Measurements from ENCODE around the gene PPARA.

PPARA gene

DNA sequence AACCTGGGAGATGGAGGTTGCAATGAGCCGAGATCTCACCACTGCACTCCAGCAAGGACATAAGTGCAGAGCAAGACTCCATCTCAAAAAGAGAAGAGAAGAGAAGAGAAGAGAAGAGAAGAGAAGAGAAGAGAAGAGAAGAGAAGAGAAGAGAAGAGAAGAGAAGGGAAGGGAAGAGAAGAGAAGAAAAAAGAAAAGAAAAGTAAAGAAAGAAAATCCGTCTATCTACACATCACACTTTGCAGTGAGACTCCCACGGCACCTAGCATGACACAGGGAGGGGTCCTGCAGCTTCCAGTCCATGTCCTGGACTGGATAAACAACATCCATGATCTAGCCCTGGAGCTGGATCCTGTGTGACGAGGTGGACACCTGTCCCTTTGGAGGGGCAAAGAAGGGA lies 4.0 kb upstream of the PPARA start:
- no peak for DNase-seq

DNA sequence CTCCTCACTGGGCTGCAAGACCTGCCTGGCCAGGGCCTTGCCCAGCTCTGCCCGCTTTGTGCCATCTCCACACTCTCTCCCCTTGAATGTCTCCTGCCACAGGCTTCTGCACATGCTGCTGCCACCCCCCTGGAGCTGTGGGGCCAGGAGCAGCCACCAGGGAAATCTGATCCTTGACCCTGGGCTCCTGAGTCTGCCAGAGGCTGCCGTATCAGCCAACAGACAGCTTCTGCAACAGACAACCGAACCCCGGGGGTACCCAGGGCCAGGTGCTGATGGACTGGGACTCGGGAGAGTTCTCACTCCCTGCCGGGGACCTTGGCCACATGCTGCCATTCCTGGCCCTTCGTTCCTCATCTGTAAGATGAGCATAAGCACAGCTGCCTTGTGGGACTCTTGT lies 3.3 kb upstream of the PPARA start:
- DNase-seq, result no peak

DNA sequence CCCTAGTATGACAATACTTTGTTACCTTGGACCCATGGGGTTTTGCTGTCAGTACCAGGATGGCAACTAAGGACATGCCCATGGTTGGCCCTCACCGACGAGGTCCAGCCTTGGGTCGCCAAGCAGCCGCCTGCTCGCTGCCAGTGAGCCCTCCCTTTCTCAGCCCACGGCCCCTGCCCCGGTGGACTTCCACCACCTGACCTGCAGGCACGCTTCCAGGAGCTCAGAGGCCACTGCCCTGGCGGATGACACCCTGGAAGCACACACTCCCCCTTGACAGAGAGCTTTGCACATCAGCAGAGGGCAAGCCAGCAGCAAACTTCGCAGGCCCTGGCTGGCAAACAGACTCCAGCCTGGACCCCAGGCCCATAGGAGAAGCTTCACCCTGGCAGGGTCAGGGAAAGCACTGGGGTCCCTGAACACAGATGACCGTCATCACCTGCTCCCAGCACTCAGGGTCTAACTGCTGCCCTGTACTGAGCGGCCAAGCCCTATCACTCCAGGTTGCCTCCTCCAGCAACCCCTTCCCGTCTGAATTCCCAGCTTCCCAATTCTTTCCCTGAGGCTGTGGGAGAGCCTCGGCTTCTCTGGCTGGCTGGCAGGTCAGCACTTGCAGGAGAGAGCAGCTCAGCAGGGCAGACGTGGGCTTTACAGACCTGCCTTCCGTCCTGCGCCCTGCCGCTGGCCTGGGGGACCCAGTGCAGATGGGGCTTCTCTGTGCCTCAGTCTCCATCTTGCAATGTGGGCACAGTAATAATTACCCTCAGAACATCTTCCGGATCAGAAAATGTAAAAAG lies 2.7 kb upstream of the PPARA start:
- no peak for DNase-seq

DNA sequence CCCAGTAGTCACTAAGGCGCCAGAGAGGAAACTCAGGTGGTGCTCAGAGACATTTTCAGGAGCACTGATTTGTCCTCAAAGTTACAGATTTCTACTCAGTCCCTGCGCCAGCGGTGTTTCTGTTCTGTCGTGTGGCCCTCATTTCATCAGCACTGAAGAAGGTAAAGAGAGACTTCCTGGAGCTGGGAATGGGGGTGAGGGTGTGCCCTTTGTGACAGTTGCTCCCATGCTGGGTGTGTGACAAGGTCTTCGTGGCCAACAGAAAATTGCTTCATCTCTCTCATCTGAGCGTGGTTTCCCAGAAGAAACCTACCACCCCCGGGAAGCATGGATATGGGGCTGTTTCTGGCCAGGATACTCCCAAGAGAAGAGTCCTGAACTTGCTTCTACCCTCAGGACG lies 2.0 kb upstream of the PPARA start:
- no peak for DNase-seq

DNA sequence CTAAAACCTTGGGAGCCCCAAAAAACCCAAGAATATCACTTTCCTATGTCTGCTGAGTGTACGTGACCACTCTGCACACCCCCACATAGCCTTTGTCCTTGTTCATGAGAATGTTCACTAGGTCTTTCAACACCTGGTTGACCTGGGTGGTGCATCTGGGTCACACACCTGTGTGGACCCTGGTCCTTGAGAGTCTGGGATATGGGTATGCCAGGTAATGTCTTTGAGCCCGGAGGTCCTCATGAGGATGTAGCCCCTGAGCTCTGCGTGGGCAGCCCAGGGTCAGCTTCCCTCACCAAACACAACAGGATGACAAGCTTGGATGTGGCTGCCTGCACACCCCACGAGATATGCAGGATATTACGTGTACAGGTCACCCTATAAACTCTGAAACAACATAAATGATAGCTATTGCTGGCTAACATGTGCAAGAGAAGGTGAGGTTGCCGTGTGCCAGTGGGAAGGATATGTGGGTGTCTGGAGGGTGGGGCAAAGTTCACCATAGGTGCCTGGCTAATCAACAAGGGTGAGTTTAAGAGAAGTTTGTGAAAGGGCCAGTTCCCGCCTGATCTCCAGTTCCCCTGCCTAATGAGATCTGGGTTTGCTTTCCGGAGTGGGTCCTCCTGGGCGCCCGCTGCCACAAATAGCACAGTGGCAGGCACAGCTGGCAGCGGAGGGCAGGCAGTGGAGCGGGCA lies 1.4 kb upstream of the PPARA start:
- no peak for DNase-seq

DNA sequence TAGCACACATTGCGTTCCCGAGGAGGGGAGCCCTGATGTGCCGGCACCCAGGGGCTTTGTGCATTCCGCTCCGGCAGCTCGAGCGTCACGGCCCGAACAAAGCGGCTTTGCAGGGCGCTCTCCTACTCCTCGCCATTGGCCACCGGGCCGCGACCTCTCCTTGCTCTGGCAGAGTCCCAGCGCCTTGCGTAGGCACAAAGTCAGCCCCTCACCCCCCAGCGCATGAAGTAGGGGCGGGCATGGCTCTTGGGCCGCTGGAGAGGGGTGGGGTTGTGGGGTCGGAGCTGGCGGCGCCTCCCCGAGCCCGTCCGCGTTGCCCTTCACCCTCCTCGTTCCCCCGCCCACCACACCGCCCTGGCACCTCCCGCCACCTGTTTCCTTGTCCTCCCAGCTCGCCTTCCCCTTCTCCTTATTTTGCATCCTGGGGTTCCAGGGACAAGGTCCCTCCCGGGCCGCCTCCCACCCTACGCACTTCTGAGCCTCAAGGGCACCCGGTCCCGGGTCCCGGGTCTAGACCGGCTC lies 753 bp upstream of the PPARA start:
- DNase-seq, result no peak

DNA sequence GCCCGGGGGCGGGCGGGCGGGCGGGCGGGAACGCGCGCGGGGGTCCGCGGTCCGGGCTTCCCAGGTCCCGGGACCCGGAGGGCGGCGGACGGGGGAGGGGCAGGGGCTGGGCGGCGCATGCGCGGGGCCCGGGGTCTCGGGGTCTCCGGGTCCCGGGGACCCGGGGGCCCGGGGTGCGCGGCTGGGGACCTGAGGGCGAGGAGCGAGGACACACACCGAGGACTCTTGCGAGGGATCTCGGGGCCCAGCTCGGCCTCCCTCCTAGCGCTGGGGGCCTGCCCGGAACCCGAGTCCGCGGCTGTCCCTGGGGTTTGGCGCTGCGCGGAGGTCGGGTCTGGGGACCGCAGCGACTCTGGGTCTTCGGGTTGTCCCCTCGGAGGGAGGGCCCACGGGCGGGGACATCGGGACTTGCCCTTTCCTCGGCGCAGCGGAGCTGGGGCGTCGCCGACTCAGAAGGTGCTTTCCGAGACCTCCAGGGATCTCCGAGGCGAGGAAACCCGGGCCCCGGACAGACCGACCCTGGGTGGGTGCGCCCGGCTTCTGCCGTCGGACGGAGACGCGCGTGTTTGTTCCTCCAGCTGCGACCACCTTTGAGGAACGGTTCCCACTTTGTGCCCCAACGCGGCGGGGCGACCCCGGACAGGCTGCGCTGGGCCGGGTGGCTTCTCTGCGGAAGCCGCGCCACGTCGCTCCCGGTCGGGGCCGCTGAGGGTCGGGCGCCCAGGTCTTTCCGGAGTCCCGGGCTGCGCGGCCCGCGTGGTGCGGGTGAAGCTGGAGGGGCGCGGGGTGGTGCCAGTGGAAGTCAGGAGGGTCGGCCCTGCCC lies 540 bp downstream of the PPARA start:
- DNase-seq, result no peak

DNA sequence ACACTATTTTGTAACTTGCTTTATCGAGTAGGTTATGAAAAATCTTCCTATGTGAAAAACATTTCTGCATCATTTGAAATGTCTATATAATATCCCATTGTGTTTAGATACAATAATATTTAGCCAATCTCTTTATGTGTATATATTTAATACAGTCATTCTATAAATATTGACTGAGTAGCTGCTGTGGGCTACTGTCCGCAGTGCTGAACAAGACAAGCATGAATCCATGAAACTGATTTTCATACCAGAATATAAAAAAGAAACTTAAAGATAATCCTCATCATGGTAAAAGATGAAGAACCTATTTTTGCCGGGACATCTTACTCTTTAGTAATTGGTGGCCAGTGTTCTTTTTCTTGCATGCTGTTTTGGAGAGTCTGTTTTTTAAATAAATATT lies 3.6 kb downstream of the PPARA start:
- no peak for DNase-seq

DNA sequence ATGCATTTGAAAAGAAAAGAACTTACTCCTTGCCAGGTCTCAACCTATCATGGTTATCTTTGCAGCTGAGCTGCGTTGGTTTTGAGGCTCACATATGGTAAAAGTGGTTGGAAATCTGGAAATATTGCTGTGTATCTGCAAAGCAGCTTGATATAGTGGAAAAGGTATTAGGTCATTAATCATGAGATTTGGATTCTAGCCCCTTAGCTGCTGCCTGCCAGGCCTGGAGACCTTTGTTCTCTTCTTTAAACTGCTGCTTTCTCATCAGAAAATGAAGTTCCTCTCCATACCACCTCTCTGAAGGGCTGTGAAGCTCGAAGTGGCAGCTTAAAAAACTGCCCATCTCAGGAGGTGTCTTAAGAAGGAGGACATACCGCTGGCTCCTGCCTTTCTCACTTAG lies 5.7 kb downstream of the PPARA start:
- no peak for DNase-seq

DNA sequence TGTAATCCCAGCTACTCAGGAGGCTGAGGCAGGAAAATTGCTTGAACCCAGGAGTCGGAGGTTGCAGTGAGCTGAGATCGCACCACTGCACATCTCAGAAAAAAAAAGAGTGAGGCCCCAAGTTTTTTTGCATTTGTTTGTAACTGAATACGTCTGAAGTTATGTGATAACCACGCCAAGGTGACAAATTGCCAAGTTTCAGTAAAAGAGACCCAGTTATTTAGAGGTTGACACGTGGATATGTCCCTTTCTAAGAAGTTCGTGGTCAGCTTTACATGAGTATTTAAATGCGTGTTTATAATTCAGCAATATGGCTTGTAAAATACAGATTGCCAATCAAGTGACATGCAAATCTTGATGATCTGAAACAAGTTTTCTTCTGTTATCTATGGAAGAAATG lies 8.0 kb downstream of the PPARA start:
- no peak for DNase-seq

DNA sequence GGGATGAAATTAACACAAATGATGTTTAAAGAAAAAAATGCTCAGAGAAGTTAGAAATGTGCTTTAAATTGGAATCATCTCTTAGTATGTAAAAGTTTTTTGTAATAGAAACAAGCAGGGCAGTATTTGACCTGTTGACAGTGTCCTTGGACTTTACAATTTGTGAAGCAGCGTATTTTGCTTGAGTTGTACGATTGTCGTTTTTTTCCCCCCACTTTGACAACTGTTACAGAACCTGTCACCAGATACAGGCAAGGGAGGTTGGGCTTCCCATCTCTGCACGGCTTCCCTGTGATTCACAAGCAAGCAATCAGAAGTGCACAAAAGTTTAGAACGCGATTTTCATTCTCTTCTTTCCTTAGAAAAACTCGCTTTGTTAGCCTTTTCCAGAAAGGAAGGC lies 8.9 kb downstream of the PPARA start:
- DNase-seq, result no peak

DNA sequence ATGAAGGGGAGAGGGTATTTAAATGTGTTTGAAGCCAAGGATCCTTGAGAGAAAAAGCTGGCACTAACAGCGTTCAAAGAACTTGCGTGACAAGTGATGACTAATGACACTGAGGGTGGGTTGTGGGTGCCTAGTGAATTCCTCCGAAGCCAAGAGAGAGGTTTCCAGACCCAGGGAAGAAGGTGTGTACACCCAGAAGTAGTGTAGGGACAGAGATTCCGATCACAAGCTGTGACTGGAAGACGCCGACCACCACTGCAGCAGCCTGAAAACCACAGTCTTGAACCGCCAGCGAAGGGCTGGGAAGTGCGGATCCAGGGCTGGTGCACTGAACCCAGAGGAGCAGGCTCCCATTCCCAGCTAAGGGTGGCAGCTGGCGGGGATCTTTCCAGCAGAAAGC lies 9.5 kb downstream of the PPARA start:
- no peak for DNase-seq

DNA sequence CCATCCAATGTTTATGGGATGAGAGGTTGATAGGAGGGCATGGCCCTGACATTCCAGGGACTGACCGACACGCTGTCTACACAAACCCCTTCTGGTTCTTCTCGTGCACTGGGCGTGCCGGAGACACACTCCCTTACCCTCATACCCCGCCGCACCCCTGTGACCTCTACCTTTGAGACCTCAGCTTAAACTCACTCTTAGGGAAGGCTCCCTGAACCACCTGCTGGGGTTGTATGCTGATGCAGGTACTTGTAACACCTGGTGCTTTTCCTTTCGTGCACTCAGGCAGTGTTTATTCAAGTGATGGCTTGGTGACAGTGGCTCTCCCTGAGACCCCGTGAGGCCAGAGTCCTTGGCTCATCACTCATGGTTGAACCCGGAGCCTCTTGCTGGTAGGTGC lies 12.0 kb downstream of the PPARA start:
- no peak for DNase-seq

DNA sequence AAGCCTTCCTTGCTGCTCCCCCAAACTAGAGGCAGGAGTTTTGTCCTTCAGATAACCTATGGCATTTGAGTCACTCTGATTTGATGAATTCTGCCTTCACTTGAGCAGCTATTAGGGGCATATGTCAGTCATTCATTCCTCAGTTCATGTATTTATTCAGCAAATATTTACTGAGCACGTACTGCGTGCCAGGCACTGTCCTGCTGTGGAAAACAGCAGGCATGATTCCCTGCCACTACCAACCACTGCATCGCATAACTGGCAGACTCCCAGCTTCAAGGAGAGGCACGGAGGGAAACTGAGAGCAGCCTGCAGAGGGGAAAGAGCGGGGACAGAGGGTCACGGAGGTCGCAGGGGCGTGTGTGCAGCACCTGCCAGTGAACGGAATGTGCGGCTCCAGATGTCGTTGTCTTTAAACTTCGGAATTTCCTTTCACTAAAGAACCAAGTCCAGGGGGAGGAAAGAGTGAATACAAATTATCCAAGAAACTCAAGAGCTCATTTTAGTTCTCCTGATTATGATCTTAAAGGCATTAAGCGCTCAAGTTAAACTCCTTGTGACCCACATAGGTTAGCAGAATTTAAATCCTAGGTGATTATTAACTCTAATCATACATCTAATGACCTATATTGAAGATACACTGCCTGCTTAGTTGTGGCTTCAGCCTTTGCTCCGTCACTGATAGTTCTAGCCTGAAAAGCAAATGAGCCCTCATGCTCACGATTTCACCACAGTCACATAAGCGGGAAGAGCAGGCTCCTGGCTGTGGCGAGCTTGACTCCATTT lies 12.6 kb downstream of the PPARA start:
- DNase-seq, result no peak

DNA sequence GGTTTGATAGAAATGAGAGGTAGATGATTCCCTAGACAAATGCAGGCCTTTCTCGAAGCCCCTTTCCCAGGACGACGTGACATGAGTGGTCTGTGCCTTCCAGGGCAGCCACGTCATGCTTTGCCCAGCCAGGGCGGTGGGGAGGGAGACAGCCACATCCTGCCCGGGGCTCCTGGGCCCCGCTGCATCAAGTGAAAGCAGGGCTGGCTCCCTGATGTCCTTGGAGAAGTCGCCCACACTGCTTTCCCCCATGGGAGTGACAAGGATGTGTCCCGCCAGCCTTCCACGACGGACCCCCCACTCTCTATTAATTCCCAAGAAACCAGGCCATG lies 13.2 kb downstream of the PPARA start:
- DNase-seq, result no peak

DNA sequence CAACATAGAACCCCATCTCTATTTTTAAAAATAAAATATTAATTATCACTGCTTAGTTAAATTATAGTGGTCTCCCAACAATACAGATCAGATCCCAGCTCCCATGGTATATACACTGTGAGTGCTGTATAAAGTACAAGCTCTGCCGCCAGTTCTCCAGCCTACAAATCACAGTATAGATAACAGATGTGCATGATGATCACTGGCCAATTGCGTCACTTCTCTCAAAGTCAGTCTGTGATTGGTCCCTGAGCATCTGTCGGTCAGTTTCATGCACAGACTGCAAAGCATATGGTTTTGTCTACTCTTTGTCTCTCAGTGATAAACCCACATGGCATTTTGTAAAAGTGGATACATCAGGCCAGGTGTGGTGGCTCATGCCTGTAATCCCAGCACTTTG lies 15.7 kb downstream of the PPARA start:
- no peak for DNase-seq

DNA sequence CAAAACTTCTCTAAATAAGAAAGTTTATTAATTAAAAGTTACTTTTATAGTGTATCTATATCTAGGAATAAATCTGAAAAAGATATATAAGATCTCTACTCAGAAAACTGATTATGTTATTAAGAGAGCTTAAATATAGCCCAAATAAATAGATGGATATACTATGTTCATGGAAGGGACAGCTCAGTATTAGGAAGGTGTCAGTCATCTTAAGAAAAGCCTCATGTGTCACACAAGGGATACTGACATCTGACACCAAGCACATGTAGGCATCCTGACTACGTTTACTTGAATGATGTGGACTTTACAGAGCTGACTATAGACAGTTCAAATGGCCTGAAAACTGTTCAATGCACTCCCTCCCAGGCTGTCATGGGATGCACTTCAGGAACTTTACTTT lies 19.3 kb downstream of the PPARA start:
- no peak for DNase-seq

DNA sequence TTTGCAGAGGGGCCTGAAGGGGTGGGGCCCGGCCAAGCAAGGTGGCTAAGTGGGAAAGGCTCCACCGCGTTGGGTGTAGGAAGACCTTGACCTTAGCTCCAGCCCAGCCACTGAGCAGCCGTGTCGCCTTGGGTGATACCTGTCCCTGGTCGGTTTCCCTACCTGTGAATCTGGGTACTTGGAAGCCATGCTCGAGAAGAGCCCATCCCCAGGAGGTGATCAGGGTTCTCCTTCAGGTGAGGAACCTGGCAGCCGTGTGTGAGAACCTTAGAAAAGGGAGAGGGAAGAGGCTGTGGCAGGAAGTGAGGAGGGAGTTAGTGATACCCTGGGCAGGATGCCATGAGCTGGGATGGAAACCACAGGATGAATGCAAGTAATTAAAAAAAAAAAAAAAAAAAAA lies 21.6 kb downstream of the PPARA start:
- DNase-seq, result no peak

DNA sequence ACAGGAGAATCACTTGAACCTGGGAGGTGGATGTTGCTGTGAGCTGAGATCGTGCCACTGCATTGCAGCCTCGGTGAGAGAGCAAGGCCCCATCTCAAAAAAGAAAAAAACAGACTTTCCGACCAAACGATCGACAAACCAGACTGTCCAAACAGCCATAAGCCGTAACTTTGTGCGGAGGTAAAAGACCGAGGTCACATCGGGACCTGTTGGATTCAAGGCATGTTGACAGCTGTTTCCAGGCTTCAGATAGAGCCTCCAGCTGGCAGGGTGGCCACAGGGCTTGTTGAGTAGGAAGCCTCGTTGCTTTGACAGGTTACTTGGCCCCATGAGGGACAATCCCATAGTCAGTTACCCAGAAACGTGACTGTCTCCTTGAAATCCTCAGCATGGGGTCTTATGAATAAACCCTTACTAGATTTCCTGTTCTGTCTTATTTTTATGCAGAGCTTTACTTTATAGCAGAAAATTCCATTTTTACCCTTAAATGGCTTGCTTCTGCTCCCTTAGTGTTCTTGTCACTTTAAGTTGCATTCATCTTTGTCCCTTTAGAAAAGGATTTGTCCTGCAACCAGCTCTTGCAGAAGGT lies 22.3 kb downstream of the PPARA start:
- DNase-seq, result no peak

DNA sequence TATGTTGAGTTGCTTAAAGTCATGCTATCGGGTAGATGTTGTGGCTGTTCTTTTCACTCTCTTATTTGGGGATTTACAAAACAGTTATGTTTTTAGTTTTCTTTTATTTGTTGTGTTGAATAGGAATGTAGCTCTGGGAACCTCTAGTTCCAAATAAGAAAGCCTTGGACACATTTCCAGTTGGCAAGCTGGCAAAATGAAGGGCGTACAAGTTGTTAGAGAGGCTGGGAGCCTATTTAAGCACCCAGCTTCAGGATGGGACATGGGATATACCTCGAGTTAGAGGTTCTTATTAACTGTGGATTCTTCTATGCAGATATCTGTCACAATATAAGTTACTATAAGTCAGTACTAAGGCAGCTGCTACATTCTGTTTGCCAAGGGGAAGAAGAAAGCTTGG lies 22.8 kb downstream of the PPARA start:
- no peak for DNase-seq

DNA sequence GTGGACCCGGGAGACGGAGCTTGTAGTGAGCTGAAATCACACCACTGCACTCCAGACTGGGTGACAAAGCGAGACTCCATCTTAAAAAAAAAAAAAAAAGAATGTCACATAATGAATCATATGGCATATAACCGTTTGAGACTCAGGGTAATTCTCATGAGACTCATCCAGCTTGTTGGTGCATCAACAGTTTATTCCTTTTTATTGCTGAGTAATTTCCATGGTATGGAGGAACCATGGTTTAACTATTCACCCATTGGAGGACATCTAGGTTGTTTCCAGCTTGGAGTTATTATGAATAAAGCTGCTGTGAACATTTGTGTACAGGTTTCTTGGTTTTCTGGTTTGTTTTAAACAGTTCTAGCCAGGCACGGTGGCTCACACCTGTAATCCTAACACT lies 25.3 kb downstream of the PPARA start:
- no peak for DNase-seq

DNA sequence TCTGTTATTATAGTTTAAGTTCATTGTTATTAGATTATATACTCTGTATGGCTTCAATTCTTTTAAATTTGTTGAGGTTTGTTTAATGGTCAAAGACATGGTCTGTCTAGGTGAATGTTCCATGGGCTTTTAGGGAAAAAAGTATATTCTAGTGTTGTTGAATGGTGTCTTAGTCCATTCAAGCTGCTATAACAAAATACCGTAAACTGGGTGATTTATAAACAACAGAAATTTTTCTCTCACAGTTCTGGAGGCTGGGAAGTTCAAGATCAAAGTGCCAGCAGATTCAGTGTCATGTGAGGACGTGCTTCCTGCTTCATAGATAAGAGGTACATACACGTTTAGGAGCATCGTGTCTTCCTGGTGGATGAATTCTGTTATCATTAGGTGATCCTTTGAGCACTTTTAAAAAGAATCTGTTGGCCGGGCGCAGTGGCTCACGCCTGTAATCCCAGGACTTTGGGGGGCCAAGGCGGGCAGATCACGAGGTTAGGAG lies 26.2 kb downstream of the PPARA start:
- no peak for DNase-seq
